Stimulated activated CD4-positive, alpha-beta T cell treated with anti-CD3 and anti-CD28 coated beads, Interleukin-2, amount 100 ng/mL, for 24 hours (primary cell): ENCODE data around the gene TMEM164.

Experiments used
- DNase-seq, 2 donors: peaks; one replicate each; pipeline ENCODE4 v3.0.0-alpha.2; 2020

TMEM164 gene

DNA sequence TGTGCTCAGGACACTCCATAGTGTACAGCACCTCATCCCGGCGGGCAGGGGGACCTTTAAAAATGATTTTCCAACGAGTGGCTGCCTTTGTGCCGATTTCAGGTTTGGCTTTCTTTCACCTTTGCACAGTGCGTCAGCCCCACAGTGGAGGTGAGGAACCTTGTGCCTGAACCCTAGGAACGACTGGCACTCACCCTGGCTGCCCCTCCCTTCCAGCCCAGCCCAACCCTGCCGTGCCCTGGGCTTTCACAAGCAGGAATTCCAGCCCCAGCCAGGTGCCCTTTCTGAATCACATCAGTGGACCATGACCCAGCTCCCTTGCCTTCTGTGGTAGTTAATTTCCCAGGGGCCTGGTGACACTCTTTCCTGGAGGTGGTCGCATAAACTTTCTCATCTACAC, 1.3 kb downstream of the TMEM164 start:
- DNase-seq, result no peak

DNA sequence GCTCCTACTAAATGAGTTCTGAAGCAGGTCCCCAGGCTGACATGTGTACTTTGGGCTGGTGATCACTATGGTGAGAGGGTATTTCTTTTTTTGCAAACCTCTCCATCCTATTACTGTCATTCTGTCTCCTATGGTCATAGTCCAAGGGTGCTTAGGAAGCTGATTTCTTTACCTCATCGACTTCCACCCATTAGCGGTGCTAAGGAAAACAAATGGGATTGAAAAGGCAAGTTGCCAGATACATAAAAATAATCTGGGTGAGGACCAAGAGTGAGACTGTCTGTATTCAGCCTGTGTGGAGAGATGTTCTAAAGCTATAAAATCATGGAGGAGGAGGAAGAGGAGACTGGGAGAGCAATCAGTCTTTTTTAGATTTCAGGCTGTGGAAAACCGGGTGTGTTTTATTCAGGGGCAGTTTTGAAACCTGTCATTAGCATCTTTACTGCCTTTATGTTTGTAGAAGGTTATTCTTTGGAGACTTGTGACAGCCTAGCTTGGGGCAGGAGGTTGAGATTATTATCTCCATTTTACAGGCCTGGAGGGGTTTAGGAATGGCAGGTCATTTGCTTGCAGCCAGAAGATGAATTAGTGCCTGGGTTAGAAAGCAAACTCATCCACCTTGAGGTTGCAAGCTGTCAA, 1.9 kb downstream of the TMEM164 start:
- no peak for DNase-seq

DNA sequence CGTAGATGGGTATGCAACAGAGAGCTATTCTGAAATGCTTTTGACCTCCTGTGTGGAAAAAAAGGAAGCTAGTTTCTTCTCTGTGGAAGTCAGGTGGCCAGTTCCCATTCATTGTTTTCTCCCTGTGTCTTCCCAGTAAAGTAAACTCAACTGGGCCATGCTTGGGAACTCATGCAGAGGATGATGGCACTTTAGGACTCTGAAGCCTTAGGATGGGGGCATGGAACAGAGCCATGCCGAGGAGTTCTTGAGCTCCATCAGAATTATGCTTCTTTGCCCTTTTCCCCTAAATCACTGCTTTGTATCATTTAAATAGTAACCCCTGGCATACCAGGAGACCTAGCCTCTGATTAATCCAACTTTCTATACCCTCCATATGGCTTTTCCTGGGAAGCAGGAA, 3.2 kb downstream of the TMEM164 start:
- no peak for DNase-seq

DNA sequence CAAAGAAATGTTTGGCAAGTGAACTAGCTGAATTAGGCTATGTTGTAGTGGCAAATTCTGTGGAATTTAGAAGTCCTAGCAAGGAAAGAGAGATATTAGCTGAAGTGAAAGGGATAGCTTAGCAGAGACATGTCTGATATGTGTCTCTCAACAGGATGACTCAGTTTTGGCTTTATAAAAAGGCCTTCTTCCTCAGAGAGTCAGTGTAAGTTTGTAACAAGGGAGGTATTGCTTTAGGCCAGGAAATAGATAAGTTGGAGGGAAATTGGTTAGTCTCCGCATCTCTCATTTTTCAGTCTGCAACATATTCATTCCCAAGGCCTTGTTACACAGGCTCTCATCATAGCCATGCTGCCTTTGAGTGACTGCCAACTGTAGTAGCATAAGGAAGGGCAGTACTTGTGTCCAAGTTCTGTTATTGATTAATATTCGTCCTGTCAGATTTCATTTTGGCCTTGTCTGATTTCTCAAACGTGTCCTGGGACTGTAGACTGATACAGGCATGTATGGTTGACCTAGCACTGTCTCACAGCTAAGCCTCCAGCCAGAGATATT, 4.0 kb downstream of the TMEM164 start:
- DNase-seq, result no peak

DNA sequence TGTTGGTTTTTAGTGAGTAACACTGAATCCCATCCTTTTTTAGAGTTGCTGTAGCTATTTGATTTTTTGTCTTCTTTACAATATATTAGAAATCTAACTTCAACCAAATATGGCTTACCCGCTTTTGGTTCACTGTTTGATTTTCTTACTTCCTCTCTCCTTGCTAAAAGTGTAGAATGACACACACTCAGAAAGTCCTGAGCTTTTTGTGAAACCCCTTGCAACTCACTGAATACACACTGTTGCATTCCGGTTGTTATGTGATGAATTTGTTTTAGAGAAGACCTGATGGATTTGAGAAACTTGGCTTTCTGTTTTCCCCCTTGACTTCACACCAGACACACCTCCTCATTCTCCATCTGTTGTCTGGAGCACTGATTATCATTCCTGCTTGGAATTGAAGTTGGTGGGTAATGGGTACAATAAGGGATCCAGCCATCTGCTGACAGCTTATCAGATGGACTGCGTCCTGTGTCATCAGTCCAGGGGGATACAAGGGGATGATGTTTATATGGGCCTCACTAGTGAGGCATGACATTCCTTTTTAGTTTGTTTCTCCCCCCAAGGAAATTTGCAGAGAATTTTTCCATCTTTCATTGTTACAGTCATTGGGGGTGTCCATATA, 5.2 kb downstream of the TMEM164 start:
- DNase-seq, result no peak

DNA sequence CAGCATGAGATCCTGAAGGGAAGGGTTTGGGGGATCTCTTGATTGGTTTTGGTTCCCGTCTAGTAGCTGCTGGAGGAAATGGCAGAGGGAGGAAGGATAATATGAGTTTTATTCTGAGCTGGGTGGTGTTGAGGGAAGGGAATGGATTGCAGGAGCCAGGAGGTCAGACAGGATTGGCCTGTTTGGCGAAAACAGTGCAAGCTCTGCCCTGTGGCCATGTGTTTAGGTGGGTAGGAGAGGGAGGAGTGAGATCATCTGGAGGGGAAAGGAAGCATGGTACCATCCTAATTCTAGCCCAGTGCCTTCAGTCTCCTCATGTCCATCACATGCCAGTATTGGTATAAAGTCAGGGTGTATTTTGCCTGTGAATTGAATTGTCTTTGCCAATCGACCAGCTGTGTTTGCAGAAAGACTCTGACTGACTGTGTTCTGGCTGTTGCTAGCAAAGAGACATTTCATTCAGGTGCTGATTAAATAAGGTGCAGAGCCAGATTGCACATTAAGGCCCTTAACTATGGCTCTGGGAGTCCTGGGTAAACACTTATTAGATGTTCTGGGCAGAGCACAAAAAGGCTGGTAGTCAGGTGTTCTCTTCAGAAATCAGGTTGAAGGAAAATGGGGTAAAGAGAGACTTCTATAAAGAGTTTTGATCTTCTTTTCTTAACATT, 10.0 kb downstream of the TMEM164 start:
- no peak for DNase-seq

DNA sequence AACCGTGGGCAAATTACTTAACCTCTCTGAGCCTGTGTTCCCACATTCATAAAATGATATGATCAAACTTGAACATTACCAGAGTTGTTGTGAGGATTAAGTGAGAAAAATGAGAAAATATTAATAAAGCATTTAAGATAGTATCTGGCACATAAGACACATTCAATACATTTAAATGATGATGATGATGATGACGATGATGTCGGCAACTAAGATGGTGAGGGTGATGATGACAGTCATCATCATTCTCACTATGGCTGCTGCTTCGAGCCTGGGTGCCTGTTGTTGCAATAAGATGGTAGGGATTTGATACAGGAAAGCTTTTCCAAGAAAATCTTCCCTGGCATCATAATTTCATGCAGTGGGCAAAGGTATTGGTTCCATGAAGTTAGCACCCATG, 11.1 kb downstream of the TMEM164 start:
- DNase-seq, result no peak

DNA sequence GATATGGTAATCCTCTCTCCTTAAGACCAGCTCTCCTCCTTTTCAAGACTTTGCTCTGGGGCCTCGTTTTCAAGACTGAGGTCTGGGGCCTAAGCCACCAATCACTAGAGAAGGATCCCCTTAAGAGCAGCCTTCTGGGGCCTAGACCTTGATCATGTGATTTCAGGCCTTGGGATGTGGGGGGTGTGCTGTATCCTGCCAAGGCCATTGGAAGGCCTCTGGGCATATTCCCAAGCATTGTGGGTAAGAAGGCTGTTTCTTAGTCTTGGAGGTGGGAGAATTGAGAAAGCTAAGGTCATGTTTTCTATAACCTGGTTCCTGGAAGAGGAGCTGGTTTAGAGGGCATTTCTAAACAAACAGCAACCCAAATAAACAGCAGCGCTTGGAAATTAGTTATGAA, 12.1 kb downstream of the TMEM164 start:
- DNase-seq, result no peak

DNA sequence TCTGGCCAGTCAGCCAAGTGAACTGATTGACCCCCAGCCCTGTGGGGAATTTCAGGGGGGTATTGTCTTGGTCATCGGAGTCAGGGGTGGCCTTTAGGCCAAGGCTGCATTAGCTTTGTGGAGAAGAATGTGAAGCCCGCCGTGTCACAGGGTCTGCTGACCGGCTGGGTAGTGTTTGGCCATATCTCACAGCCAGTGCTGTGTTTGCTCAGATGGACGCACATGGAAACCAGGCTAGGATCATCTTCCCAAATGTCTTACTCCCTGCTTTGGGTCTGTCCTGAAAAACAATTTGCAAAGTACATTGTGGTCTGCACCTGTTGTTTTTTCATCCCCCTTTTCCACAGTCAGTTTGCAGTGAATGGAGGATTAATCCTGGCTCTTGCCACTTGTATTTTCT, 13.0 kb downstream of the TMEM164 start:
- no peak for DNase-seq

DNA sequence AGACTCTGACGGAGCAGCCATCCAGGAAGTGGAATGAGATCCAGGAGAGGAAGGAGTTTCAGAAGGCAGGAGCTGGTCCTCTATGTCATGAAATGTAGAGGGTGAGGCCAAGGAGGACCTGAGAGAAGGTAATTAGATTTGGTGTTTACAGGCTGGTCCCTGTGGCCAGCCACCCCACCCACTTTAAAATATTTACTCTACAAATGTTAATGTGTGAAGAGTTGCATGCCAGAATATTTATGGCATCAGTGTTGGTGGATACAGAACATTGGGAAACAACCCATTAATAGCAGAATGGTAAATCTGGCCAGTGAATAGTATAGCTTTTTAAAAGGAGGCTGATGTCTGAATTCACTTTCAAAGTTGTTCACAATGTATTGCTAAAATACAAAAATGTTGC, 17.6 kb downstream of the TMEM164 start:
- DNase-seq, result no peak

DNA sequence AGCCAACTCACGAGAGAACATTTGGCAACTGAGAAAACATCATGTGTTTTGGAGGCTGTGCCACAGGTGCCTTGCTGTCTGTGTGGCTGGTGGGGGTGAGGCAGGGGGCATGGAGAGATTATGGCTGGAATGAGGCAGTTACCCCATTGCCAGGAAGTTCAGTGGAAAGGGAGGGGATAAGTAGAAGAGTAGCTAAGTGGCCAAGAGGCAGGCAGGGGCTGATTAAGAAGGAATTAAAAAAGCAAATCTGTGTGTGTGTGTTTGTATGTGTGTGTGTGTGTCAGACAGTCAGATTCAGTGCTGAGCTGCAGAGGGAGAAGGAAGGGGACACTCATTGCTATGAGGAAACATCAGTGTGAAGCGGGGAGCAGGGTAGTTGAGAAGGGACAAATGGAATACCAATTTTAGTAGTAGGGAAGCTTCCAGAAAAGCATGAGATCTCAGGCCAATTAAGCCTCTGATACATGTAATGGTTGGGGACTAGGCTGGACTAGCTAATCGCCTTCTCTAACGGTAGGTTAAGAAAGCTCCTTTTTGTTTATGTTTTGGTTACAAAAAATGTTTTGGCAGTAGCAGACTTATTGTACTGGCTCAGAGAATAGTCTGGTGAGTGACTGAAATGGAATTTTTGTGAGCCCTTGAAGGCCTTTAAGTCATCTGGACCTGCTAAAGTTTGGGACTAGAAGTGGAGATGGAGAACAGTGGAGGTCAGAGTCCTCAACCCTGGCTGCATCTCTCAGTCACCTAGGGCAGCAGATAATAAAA, 18.5 kb downstream of the TMEM164 start:
- no peak for DNase-seq

DNA sequence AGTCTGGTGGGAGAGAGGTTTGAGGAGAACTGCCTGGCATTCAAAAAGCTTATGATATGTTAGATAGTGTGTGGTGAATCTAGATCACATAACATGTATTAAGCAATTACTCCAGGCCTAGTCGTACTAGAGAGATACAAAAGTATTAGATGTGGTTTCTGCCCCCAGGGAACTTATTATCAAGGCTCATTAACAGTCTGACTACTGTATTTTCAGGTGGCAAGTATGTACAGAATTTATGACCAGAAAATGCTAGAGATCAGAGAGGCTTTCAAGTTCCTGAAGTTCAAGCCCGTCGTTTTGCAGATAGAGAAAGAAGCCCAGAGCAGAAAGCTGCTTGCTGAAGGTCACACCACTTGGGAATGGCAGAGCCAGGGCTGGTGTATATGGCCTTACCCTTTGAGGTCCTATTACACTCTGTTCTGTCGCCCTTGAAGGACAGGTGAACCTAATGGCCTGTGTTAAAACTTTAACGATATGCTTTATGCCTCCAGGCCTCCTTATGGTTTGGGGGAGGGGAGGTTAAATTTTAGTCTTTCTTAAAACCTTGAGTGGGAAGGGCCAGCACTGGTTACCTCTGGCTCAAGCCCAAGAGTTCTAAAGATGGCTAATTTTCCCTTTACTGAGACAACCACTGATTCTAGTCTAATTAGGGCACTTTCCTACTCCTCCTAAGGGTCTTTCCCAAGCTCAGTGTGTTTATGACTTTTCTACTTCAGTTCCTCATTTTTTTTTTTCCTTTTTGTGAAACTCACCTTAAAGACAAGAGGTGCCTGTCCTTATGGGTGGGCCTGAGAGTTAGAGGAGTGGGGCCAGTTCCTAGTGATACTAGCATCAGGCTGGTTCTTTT, 19.9 kb downstream of the TMEM164 start:
- DNase-seq, result no peak

DNA sequence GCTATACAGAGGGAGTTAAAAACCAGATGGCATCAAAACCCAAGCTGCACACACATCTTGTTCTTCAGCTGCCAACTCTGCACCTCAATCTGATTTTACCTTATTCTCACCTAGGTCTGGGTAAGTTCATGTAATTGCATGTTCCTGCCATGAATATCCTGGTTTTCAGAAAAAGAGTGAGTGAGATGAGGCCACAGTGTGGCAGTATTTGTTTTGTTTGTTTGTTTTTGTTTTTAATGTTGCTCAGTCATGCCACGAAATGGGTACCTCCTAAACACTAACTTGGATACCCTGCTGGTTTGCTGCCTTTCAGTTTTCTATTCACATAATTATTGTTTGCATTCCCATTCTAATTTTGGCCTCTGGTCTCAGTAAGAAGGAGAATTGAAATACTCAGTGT, 22.5 kb downstream of the TMEM164 start:
- DNase-seq, result no peak

DNA sequence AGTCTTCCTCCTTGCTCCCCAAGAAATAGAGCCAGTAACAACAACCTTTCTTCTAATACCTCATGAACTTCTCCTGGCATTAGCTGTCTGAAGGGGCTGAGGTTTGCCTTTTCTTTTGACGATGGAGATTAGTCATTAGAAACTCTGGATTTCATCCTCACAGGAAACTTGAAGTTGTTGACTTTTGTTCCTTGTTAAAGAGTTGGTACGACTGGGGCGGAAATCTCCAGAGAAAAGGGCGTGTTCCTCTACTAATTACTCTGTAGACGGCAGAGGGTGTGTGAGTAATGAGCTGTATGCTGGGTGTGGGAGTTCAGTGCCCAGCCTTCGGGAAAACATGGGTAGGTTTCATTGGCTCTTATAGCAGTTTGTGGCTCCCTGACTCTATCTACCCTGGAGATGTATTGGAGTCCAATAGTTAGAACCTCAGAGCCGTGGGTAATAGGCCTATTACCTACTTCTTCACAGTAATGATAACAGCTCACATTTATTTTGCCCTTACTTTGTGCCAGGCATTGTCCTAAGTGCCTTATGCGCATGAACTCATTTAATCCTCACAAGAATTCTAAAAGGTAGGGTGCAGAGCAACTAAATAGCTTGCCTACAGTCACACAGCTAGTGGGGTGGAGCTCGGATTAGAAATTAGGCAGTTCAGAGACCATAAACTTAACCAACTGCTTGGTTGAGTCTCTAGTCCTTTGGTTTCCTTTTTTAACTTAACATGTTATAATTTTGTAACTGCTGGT, 23.4 kb downstream of the TMEM164 start:
- no peak for DNase-seq

DNA sequence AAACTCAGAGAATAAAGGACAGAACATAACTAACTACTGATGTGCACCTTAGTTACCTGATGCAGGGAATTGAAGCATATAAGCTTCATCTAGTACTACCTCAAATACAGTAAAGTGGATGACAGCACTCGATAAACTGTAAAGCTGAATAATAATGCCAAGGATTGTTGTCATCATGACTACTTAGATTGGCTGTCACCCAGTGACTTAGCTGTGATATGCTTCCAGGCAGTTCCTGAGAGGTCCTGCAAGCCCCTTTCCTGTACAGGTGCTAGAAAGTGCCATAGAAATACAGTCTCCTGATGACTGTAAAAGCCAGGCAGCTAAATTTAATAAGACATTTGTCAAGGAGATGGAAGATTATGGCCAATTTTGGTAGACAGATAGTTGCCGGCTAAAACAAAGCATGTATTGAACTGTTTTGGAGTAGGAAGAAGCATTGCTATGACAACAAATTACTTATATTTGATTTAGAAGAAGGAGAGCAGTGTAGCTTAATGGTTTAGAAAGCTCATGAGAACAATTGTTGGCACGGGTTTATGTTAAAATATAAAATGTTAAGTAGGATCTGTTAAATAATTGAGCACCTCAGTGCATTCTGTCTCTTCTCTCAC, 29.7 kb downstream of the TMEM164 start:
- DNase-seq, result no peak

DNA sequence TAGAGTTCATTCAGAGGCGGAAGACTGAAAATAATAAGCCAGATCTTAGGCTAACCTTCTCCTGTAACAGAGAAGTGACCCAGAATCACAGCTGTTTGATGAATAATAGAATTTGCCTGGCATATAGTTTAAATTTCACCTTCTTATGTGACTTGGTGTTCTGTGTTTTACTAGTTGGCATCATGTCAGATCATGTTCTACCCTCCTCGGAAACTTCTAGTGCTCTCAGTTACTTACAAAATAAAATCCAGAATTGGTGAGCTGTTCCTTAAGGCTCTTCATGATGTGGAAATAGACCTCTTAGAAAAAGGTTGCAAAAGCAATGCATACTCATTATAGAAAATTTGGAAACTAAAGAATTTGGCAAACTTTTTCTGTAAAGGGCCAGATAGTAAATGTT, 31.1 kb downstream of the TMEM164 start:
- no peak for DNase-seq

DNA sequence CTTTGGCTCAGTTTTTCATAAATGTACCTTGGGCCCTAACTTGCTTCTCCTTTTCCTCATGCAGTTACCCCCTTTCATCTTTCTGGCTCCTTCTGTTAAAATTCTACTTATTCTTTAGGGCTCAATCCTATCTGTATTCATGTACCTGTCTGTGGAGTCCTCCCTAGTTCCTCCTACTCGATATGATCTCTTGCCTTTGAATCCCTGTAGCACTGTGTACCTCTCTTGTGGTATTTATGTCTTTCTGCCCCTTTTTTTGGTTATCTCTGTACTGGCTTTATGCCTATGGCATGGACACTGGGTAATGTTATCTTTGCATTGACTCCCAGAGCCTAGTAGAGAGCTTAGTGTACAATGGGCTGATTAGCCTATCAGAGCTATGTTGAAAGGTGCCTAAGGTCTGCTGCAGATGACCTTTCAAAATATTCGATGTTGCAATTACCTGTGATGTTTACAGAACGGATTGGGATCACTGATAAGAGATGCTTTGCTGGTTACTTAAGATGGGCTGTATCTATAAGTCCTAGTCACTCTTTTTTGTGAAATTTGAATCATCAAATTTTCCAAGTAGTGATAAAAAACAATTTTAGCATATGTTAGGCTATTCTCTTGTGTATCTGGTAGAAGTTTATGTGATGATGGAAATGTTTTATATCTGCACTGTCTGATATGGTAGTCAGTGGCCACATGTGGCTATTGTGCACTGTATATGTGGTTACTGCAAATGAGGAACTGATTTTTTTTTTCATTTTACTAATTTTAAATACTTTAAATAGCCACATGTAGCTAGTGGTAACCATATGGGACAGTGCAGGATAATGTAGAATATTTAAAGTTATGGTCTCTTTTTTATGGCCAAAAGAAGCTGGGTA, 33.5 kb downstream of the TMEM164 start:
- no peak for DNase-seq

DNA sequence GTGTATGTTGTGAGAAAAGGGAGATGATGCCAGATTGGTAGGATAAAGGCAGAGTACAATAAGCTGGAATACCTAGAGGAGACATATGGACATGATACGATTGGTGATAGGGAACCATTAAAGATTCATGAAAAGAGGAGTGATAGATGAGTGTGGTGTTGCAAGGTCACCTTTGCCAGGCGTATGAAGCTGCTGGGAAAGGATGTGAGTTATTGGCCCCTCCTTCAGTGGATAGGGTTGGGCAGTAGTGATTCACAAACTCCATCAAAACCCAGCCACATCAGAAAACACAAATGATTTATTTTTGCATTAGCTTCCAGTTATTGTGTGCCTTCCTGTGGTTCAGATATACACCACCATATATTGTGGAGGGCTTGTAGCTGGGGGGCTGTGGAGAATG, 34.3 kb downstream of the TMEM164 start:
- DNase-seq, result no peak

DNA sequence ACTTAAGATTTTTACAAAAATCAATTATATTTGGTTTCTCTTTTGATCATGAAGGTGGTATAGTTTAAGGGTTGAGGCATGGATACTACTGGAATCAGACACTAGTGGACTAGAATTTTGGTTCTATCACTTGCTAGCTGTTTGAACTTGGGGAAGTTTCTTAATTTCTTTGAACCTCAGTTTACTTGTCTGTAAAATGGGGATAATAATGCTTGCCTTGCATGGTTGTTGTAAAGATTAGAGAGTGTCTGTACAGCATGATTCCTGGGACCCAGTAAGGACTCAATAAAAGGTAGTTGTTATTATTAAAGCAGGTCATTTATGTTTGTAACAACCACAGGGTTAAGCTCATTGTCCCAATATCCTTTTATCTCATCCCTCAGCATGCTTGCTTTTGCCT, 36.0 kb downstream of the TMEM164 start:
- no peak for DNase-seq

DNA sequence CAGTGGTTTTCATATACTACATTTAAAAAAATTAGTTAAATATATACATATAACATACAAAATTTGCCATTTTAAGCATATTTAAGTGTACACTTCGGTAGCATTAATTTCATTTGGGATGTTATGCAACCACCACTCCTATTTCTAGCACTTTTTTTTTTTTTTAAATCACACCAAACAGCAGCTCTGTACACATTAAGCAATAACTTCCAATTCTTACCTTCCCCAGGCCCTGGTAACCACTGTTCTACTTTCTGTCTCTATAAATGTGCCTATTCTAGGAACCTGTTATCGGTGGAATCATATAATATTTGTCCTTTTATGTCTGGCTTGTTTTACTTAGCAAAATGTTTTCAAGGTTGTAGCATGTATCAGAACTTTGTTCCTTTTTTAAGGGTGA, 39.1 kb downstream of the TMEM164 start:
- no peak for DNase-seq
